HCT116 (cell line): ENCODE measurements around the gene WNT7B. TPM values are rescaled to one million over a fixed set of nuclear protein-coding genes. Genes with fewer than 3 reads are reported as not detected.

ENCODE experiments used
- ATAC-seq: fragments of 200-7000 bp; cut with Tn5 transposase; 2 replicates; pipeline ENCODE4 v1.9.1; 2020; ENCODE audit warnings: mild to moderate bottlenecking, moderate library complexity
- BruUV-seq: library from RNA; stranded (reverse); fragments of 400-500 nt; replicated peaks from 2 replicates; lab custom pipeline; 2021; lab: Mats Ljungman, UMichigan
- CTCF ChIA-PET: fragments of 300-600 bp; sonication (Branson Sonifier 250); formaldehyde crosslinking; loops from one replicate; lab custom pipeline; 2021; ENCODE audit warnings: antibody characterized with exemption; lab: Charles Lee
- POLR2A ChIA-PET: fragments of 300-600, 350-600 bp; sonication (Branson Sonifier 250); formaldehyde crosslinking; loops from one replicate; lab custom pipeline; 2021; ENCODE audit warnings: antibody characterized with exemption; lab: Charles Lee
- RAD21 ChIA-PET, 2 experiments: fragments of 300-600 bp; sonication (Branson Sonifier 250); formaldehyde crosslinking; loops; one replicate each; lab custom pipeline; 2023; ENCODE audit warnings: low total read pairs in 2 of 2; ENCODE audit not compliant: uncharacterized antibody in 2 of 2, unreplicated experiment in 2 of 2, low non-redundant PET in 1 of 2; lab: Charles Lee
- DNase-seq: peaks from one replicate; pipeline ENCODE4 v3.0.0-alpha.2; 2010; ENCODE audit warnings: low read depth, low spot score
- H2AFZ ChIP-seq: fragments of 200-600 bp; shearing (Covaris generic), sonication (generic); 2 replicates; pipeline ENCODE4 v1.6.1; 2017; ENCODE audit warnings: low read depth, mixed run types, mixed read lengths, antibody characterized with exemption, low read length; ENCODE audit not compliant: poor library complexity, severe bottlenecking
- H3K27ac ChIP-seq: 2 replicates; pipeline ENCODE4 v1.5.1; 2012; ENCODE audit warnings: low read depth, low read length
- H3K27me3 ChIP-seq: fragments of 200-600 bp; sonication (generic); 2 replicates; pipeline ENCODE4 v1.6.1; 2016; ENCODE audit warnings: mixed run types, low read length, mixed read lengths; ENCODE audit not compliant: insufficient read depth
- H3K36me3 ChIP-seq, 2 experiments: fragments of 200-500 bp in 1 of 2; fragments of 200-600 bp in 1 of 2; sonication (Bioruptor generic) in 1 of 2; sonication (generic) in 1 of 2; 2 replicates each; pipeline versions ENCODE4 v1.5.1 to v1.6.1; 2014 to 2016; ENCODE audit warnings: low read length in 2 of 2, inconsistent platforms in 1 of 2, mixed read lengths in 1 of 2, mixed run types in 1 of 2; ENCODE audit not compliant: insufficient read depth in 2 of 2, control insufficient read depth in 1 of 2
- H3K4me1 ChIP-seq, 2 experiments: fragments of 200-600 bp in 1 of 2; sonication (generic) in 1 of 2; 2 replicates each; pipeline versions ENCODE4 v1.5.1 to v1.6.1; 2012 to 2017; ENCODE audit warnings: low read length in 2 of 2, inconsistent platforms in 1 of 2, mild to moderate bottlenecking in 1 of 2, mixed read lengths in 1 of 2, mixed run types in 1 of 2, moderate library complexity in 1 of 2; ENCODE audit not compliant: insufficient read depth in 2 of 2, control insufficient read depth in 1 of 2
- H3K4me2 ChIP-seq: fragments of 200-600 bp; sonication (generic); 2 replicates; pipeline ENCODE4 v1.6.1; 2017; ENCODE audit warnings: mixed run types, low read length, mixed read lengths
- H3K4me3 ChIP-seq, 2 experiments: fragments of 200-600 bp in 1 of 2; sonication (generic) in 1 of 2; replicated peaks in 1 of 2; 2 replicates each; pipeline ENCODE4 v1.5.1; 2011 to 2016; ENCODE audit warnings: low read length in 2 of 2, control low read depth in 1 of 2, low read depth in 1 of 2, mild to moderate bottlenecking in 1 of 2, mixed read lengths in 1 of 2, mixed run types in 1 of 2
- H3K79me2 ChIP-seq: fragments of 200-600 bp; sonication (generic); 2 replicates; pipeline ENCODE4 v1.6.1; 2017; ENCODE audit warnings: mild to moderate bottlenecking, mixed run types, low read length, moderate library complexity, mixed read lengths; ENCODE audit not compliant: insufficient read depth
- H3K9ac ChIP-seq: fragments of 200-600 bp; sonication (generic); 2 replicates; pipeline ENCODE4 v1.6.1; 2016; ENCODE audit warnings: low read length, mixed read lengths
- H3K9me2 ChIP-seq: fragments of 200-600 bp; sonication (generic), shearing (Covaris generic); 2 replicates; pipeline ENCODE4 v1.6.1; 2017; ENCODE audit warnings: mixed run types, mild to moderate bottlenecking, moderate library complexity; ENCODE audit not compliant: insufficient read depth
- H3K9me3 ChIP-seq, 2 experiments: fragments of 200-500 bp in 1 of 2; fragments of 200-600 bp in 1 of 2; sonication (Bioruptor generic) in 1 of 2; sonication (generic) in 1 of 2; 2 replicates each; pipeline ENCODE4 v1.6.1; 2014 to 2017; ENCODE audit warnings: low read length in 2 of 2, mixed read lengths in 2 of 2, inconsistent platforms in 1 of 2, low read depth in 1 of 2, mild to moderate bottlenecking in 1 of 2, mixed run types in 1 of 2, moderate library complexity in 1 of 2; ENCODE audit not compliant: control insufficient read depth in 1 of 2, insufficient read depth in 1 of 2
- H4K20me1 ChIP-seq: fragments of 200-600 bp; sonication (generic), shearing (Covaris generic); 2 replicates; pipeline ENCODE4 v1.6.1; 2017; ENCODE audit warnings: mixed run types, mild to moderate bottlenecking, moderate library complexity; ENCODE audit not compliant: insufficient read depth
- ATF3 ChIP-seq: IDR thresholded peaks from 2 replicates; pipeline ENCODE4 v1.6.1; 2012
- CBX3 ChIP-seq: IDR thresholded peaks from 2 replicates; pipeline ENCODE4 v1.6.1; 2012; ENCODE audit warnings: low read depth
- CEBPB ChIP-seq: IDR thresholded peaks from 2 replicates; pipeline ENCODE4 v1.6.1; 2012; ENCODE audit warnings: low read depth
- ELF1 ChIP-seq: IDR thresholded peaks from 2 replicates; pipeline ENCODE4 v1.6.1; 2012; ENCODE audit warnings: low read depth, borderline replicate concordance
- EZH2 ChIP-seq: fragments of 200-600 bp; sonication (generic); IDR thresholded peaks from 2 replicates; pipeline ENCODE4 v1.6.1; 2017; ENCODE audit warnings: antibody characterized with exemption, mixed run types
- FOSL1 ChIP-seq: IDR thresholded peaks from 2 replicates; pipeline ENCODE4 v1.6.1; 2012; ENCODE audit warnings: low read depth
- JUND ChIP-seq: IDR thresholded peaks from 2 replicates; pipeline ENCODE4 v1.6.1; 2012
- POLR2A ChIP-seq: IDR thresholded peaks from 2 replicates; pipeline ENCODE4 v1.7.0; 2011; ENCODE audit warnings: borderline replicate concordance; ENCODE audit not compliant: insufficient read depth, insufficient read length; ENCODE audit errors: extremely low read depth
- RAD21 ChIP-seq: IDR thresholded peaks from 2 replicates; pipeline ENCODE4 v1.6.1; 2012; ENCODE audit warnings: low read depth, mild to moderate bottlenecking
- REST ChIP-seq: IDR thresholded peaks from 2 replicates; pipeline ENCODE4 v1.6.1; 2012; ENCODE audit warnings: low read depth
- SP1 ChIP-seq: IDR thresholded peaks from 2 replicates; pipeline ENCODE4 v1.6.1; 2012; ENCODE audit warnings: low read depth
- SRF ChIP-seq: IDR thresholded peaks from 2 replicates; pipeline ENCODE4 v1.6.1; 2012; ENCODE audit warnings: low read depth
- TCF7L2 ChIP-seq: IDR thresholded peaks from 2 replicates; pipeline ENCODE4 v1.7.0; 2011; ENCODE audit warnings: borderline replicate concordance, inconsistent platforms; ENCODE audit not compliant: insufficient read depth, insufficient read length; ENCODE audit errors: extremely low read depth
- YY1 ChIP-seq: IDR thresholded peaks from 2 replicates; pipeline ENCODE4 v1.6.1; 2011; ENCODE audit warnings: low read length, low read depth, moderate library complexity, mild to moderate bottlenecking; ENCODE audit not compliant: insufficient replicate concordance; ENCODE audit errors: extremely low read depth
- ZFX ChIP-seq: fragments of 450-650 bp; IDR thresholded peaks from 2 replicates; pipeline ENCODE4 v1.6.1; 2017
- ZNF274 ChIP-seq: fragments of 200-500 bp; sonication (Bioruptor generic); IDR thresholded peaks from 2 replicates; pipeline ENCODE4 v1.6.1; 2014; ENCODE audit warnings: mild to moderate bottlenecking, low read depth, low read length, inconsistent platforms
- intact Hi-C: fragments of 100-400 bp; cut with micrococcal nuclease; formaldehyde crosslinking; loops from 2 replicates; pipeline ENCODE4 v1.10.0; 2022
- total RNA-seq: library from RNA; stranded (reverse); gene quantifications from one replicate; pipeline ENCODE4 v1.2.1, GENCODE V29; 2021; ENCODE audit not compliant: unreplicated experiment
- TF ChIP-seq, protein P1 (sequence below): IDR thresholded peaks from 2 replicates; pipeline ENCODE4 v1.6.1; 2012

The WNT7B gene
- total RNA-seq, 1 experiment from 2014 or later, result 10.5 TPM

- ChIA-PET RAD21 (no interaction called here), POLR2A (no interaction called here), CTCF (interaction anchor here (1.1 kb wide), 1 partner anchor 114 kb away, joined by 3 read pairs; no protein-coding TSS in a partner anchor)
- H3K9me2 ChIP-seq, result no peaks in the 10 kb centered on the region
- H3K4me1 ChIP-seq, result peaks cover 18 to 39% of the 10 kb centered on the region in 2 experiments
- H3K9ac ChIP-seq, result peak overlapping the region; percentile 17; the same call in 1 of the 2 replicates
- H2AFZ ChIP-seq, result no peak overlapping the region
- DNase-seq, result no peak
- H3K27me3 ChIP-seq, result no peaks in the 10 kb centered on the region
- H3K79me2 ChIP-seq, result no peaks in the 10 kb centered on the region
- no peak overlapping the region for H3K4me3 ChIP-seq
- H3K9me3 ChIP-seq, result no peaks in the 10 kb centered on the region
- no peak overlapping the region for H3K27ac ChIP-seq
- H4K20me1 ChIP-seq, result no peaks in the 10 kb centered on the region
- no peaks in the 10 kb centered on the region for H3K36me3 ChIP-seq
- intact Hi-C loops, result no loop called here
- TF ChIP-seq ELF1 (no peak), ZNF274 (no peak), ZFX (no peak), YY1 (no peak), CBX3 (no peak), JUND (no peak), FOSL1 (no peak), SRF (no peak), TCF7L2 (no peak), EZH2 (no peak), SP1 (no peak), RAD21 (no peak), CEBPB (no peak), POLR2A (no peak), REST (no peak), ATF3 (no peak)
- TF ChIP-seq, protein P1, sequence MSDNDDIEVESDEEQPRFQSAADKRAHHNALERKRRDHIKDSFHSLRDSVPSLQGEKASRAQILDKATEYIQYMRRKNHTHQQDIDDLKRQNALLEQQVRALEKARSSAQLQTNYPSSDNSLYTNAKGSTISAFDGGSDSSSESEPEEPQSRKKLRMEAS, result no peak
- H3K4me2 ChIP-seq, result peak overlapping the region; percentile 27
- no peak for ATAC-seq
- BruUV-seq, result no TSS peak
These were observed 25.9 kb upstream of the WNT7B start for GRCh38 chr22:46002757-46003270.
